Mucosa of gallbladder (tissue), 1 donor: ENCODE measurements around the gene FAM32A. TPM values are rescaled to one million over a fixed set of nuclear protein-coding genes. Genes with fewer than 3 reads are reported as not detected.
A peak's percentile ranks its signal among the peaks of the same experiment; 100 is the strongest.

ENCODE experiments used
- DNase-seq: peaks from one replicate; pipeline ENCODE4 v3.0.0-alpha.2; 2020; ENCODE audit warnings: low spot score
- total RNA-seq: library from RNA; stranded (reverse); gene quantifications from one replicate; pipeline ENCODE4 v1.2.1, GENCODE V29; 2021
- donor health status: DM: no; HTN: no; CAD: no.

Gene FAM32A
- total RNA-seq: 71.6 TPM

DNA sequence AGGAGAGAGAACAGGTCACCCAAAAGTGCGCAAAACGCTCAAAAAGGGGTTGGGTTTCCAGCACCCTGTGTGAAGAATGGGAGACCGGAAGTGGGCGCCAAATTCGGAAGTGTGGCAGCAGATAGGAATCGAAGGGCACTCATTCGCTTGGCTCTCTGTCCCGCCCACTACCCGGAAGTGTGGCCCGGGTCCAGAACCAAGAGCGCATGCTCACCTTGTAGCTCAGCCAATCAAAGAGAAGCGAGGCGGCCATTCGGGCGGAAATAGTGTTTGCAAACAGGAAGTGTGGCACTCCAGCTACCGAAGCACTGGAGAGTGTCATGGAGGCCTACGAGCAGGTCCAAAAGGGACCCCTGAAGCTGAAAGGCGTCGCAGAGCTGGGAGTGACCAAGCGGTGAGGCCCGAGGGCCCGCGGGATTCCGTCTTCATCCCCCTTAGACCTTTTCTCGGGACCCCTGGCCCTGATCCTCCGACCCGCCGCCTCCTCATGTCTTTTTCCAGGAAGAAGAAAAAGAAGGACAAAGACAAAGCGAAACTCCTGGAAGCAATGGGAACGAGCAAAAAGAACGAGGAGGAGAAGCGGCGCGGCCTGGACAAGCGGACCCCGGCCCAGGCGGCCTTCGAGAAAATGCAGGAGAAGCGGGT lies at the start of gene FAM32A:
TSS of gene FAM32A (plus strand) at position 288 of the 645 bp plus-strand sequence. CDS start at position 321, 33 bp downstream.
- DNase-seq: peak; percentile 99

DNA sequence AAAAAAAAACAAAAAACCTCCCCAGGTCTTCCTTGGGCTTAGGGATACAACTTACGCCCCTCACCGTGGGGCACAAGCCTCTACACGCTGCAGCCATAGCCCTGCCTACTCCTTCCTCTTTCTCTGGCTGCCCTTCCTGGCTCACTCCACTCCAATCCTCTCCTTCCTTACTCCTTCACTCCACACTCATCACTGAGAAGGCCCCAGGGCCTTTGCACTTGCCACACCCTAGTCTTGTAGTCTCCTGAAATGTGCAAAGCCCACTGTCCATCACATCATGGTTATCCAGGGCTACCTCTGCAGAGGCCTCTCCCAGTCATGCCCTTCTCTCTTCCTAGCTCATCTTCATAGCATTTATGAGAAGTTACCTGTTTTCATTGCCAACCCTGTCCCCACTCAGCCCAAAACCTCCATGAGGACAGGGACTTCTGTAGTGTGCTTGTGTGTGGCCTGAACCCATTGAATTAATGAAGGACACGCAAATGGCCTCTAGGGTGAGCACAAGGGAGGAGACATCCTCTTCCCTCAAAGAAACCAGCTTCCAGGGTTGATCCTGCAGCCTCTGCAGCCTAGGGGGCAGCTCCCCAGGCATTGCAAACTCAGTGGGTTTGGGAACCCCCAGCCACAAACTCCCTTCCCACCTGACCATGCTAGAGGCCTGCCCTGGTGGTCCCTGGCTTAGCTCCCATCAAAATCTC lies 49.6 kb upstream of the FAM32A start:
- DNase-seq: no peak

DNA sequence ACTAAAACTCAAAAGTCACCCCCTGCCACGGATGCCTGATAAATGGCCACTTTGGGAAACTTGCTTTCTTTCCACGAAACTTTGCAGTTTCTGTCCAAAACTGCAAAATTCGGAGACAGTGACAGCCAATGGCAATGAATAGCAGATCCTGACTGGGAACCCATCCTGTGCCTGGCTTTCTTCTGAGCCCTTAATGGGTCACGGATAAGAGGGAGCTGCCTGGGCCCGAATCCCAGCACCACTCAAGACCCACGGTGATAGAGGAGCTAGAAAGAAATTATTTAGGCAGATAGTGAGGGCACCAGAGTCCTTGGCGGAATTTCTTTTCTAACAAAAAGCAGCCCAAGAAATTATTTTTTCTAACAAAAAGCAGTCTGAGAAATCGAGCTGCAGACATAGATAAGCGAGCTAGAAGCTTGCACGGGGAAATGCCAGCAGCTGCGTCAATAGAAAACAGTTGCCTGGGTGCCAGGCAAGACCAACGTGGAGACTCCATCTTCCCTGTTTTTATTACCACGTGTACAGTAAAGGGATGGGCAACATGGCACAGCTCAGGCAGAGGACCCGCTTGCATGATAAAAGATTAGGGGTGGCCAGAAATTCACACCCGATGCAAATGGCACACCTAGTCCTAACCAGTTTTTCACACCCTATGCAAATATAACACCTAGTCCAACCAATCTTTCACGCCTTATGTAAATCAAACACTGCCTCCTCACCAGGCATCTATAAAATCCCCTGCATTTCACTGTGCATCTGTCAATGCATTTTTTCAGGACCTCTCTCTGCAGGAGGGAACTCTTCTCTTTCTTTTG lies 48.8 kb upstream of the FAM32A start:
- no peak for DNase-seq

DNA sequence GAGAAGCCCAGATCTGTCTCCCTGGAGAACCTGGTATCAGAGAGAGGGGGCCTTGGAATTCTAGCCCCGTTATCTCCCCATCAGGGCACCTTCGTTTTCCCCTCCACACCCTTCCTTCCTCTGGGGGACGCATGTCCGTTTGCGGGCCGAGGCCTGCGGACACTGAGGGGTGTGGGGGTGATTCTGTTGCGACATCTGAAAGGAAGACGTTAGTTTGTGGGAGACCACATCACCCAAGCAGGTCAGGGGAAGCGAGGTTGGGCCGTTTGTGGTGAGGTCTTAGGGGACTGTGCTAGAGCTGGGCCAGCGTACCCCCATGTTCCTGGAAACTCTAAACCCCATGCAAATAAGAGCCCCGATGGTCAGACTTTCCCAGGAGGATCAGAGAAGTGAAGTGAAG lies 45.5 kb upstream of the FAM32A start:
- no peak for DNase-seq

DNA sequence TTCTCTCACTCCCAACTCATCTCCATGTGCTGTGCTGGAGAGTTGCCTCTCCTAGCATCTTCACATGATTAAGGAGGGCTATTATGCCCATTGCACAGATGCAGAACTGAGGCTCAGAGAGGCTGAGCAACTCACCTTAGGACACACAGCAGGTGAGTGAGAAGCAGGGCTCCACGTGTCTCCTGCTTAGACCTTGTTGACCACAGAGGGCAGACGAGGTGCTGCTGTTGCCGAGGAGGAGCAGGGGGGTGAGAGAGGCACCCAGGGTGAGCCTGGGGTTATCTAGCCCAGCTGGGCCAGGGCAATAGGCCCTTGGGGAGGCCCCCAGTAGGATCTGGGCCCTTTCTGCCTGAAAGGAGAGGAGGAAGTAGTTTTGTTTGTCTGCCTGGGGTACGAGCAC lies 44.2 kb upstream of the FAM32A start:
- no peak for DNase-seq

DNA sequence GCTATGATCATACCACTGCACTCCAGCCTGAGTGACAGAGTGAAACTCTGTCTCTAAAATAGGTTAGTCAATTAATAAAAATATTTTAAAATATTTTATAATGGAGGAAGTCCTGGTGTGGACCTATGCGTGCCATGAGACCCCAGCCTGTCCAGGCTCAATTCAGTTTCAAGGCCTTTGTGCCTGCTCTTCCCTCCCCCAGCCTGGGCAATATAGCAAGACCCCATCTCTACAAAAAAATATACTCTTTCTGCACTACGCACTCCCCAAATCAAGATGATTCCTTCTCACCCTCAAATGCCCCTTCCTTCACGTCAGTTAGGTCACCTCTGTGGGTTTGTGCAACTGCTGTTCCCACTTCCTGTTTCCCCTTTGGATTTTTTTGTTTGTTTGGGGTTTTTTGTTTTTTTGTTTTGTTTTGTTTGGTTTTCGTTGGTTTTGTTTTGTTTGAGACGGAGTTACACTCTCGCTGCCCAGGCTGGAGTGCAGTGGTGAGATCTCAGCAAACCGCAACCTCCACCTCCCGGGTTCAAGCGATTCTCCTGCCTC lies 43.1 kb upstream of the FAM32A start:
- DNase-seq: no peak

DNA sequence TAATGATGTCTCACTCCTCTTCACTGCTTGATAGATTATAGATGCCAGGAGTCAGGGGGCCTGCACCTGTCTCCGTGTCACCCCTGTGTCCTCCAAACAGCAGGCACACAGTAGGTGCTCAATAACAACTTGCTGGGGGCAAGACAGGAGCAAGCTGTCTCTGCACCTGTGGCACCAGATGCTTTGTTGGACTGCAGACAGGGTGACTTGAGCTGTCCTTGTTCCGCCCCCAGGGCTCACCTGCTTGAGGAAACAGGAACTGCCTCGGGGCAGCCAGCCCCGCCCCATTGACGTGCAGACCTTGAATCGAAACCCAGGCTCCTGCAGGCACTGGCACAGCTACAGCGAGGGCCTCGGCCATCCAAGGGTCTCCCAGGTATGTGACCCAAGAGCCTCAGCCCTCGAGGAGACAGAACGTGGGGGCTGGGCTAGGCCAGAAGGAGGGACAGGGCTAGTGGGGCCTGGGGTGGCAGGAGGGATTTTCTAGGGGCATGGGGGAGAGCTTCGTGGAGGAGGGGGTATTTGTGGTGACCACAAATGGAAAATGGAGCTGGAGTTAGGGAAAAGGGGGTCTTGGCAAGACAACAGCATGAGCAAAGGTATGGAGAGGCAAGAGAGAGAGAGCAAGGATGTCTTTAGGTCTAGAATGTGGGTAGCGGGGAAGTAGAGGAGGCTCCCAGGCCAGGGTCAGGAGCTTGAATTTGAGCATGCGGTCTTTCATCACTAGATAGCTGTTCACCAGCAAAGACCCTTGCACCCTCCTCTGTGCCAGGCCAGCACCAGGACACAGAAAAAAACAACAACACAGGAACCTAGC lies 41.6 kb upstream of the FAM32A start, which contains the start of gene HSH2D:
TSS of gene HSH2D (plus strand) at position 287 of the 817 bp plus-strand sequence. CDS start 5,066 bp downstream, outside the sequence.
- DNase-seq: peak; percentile 87

DNA sequence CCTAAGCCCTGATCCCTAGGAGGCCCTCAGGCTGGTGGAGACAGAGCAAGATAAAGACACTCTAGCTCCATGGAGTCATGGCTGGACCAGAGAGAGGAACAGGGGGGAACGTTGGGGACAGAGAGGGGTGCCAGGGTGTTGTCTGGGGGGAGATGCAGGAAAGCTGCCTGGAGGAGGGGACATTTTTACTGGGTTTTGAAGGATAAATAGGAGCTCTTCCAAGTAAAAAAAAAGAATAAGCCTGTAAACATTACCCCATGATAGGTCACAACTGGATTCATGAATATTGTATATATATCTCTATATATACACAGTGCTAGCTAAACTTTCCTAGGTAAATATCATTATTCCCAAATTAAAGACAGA lies 41.0 kb upstream of the FAM32A start:
- no peak for DNase-seq

DNA sequence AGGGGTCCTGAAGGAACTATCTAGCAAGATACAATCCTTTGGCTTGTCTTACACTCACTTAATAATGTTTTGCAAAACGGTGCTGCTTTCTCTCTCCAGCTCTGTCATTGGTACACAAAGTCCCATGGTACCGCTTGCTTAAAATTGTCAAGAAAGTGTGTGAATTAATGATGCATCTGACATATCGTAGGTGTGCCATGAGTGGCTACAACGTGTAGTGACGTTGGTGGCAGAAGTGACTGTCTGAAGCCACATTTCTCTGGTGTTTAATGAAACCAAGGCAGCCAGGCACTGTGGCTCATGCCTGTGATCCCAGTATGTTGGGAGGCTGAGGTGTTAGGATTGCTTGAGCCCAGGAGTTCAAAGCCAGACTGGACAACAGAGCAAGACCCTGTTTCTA lies 39.1 kb upstream of the FAM32A start:
- no peak for DNase-seq

DNA sequence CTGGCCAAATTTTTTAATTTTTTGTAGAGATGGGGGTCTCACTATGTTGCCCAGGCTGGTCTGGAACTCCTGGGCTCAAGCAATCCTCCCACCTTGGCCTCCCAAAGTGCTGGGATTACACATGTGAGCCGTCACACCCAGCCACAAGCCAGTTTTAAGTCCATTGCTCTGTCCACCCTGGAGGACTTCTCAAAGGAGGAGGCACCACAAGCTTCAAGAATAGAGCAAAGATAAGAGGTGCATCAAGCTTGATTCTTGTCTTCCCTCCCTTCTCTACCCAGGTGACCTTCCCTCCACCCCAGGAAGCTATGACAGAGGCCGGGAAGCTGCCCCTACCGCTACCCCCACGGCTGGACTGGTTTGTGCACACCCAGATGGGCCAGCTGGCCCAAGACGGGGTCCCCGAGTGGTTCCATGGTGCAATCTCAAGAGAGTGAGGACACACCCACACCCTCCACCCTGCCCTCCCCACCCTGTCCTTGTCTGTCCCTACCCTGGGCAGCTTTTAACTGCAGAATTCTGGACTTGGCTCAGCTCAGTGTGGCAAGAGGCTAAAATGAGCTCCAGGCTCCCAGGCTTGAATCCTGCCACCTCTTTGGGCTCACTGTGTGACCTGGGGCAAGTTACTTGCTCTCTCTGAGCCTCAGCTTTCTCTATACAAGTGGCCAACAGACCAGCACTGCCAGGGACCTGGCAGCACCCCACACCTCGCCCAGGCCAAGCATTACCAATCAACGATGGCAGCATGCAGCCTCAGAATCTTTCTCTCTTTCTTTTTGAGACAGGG lies 36.6 kb upstream of the FAM32A start:
- DNase-seq: no peak

DNA sequence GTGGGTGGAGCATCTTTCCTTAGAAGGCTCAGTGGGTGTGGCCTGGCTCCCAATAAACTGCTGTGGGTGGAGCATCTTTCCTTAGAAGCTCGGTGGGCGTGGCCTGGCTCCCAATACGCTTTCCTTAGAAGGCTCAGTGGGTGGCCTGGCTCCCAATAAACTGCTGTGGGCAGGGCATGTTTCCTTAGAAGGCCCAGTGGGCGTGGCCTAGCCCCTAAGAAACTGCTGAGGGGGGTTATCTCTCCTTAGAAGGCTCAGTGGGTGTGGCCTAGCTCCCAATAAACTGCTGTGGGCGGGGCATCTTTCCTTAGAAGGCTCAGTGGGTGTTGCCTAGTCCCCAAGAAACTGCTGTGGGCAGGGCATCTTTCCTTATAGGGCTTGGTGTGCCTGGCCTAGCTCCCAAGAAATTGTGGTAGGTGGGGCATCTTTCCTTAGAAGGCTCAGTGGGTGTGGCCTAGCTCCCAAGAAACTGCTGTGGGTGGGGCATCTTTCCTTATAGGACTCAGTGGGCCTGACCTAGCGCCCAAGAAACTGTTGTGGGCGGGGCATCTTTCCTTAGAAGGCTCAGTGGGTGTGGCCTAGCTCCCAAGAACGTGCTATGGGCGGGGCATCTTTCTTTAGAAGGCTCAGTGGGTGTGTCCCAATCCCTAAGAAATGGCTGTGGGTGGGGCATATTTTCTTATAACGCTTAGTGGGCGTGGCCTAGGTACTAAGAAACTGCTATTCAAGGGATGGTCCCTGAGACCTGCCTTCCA lies 31.5 kb upstream of the FAM32A start:
- DNase-seq: no peak

DNA sequence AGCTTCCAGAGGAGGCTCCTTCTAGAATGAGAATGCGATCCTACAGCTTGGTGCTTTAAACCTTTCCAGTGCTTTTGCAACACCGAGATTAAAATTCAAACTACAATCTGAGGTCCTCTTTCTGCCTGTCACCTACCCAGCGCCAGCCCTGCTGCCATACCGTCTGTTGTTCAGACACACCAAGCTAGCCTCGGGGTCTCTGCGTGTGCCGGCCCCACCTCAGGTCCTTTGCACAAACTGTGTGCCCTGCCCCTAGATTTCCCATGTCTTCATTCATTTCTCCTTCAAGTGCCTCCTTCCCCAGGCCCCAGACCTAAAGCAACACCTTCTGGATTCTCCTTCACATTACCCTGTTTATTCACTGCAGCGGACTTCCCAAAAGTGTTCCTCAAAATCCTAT lies 30.7 kb upstream of the FAM32A start:
- no peak for DNase-seq

DNA sequence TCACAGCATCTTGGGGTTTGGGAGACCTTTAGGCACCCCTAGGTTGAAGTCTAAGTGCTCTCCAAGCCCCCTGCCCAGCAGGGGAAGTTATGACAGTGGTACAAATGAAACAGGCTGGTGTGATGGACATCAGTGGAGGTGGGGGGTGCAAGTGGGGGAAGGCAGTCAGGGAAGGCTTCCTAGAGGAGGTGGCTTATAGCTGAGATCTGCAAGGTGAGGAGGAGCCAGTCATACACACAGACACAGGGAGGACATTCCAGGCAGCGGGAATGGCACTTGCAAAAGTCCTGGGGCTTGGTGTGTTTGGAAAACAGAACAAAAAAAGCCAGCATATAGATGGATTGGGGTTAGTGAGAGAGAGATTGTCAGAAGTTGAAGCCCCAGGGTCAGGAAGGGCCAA lies 30.1 kb upstream of the FAM32A start:
- no peak for DNase-seq

DNA sequence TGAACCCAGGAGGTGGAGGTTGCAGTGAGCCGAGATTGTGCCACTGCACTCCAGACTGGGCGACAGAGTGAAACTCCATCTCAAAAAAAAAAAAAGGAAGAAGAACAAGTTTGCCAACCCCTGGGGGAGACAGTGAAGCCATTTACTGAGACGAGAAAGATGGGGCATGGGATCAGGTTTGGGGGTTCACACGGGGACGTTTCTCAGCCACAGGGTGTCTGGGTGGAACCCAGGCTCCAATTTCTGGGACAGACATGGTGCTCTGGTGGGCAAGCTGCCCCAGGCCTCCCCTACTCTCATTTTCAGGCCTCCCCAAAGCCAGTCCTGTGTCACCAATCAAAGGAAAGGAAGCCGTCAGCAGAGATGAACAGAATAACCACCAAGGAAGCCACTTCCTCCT lies 28.3 kb upstream of the FAM32A start:
- no peak for DNase-seq

DNA sequence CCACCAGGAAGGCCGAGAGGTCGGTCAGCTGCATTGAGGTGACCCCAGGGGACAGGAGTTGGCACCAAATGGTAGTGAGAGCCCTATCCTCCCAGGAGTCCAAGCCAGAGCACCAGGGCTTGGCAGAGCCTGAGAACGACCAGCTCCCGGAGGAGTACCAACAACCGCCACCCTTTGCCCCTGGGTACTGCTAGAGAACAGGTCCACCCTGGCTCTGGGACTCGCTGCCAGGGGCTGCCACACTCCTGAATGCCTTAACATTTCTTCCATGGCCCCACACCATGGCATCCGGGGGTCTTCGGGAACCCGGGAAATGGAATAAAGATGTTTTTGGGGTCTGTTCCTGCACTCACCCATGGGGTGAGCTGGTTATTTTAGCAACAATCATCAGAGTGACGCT lies 27.6 kb upstream of the FAM32A start:
- DNase-seq: no peak

DNA sequence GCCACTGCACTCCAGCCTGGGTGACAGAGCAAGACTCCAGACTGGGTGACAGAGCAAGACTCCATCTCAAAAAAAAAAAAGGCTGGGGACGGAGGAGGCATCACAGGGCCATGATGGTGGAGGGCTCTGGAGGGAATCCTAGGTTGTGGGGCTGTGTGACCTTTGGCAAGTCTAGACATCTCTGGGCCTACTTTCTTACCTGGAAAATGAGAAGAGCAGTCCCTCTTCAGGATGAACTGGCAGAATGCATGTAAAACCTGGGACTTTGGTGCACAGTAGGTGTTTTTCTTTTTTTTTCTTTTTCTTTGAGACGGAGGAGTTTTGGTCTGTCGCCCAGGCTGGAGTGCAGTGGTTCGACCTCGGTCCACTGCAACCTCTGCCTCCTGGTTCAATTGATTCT lies 25.6 kb upstream of the FAM32A start:
- no peak for DNase-seq

DNA sequence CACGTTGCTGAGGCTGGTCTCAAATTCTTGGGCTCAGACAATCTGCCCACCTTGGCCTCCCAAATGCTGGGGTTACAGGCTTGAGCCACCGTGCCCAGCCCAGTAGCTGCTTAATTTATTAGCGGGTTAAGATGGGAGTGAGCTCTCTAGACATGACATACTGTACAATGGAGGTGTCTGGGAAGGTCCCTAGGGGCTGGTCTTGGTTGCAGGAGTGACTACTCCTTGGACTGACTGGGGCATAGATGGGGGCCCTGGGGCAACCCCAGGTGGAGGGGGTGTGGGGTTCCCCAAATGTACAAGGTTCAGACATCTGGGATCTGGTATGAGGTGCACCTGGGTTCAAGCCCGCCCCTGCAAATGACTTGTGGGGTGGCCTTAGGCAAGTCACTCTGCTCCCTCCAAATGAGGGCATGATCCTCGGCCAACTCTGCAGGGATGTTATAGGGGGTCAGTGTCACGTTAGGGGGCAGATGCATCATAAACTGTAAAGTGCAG lies 24.7 kb upstream of the FAM32A start:
- DNase-seq: no peak

DNA sequence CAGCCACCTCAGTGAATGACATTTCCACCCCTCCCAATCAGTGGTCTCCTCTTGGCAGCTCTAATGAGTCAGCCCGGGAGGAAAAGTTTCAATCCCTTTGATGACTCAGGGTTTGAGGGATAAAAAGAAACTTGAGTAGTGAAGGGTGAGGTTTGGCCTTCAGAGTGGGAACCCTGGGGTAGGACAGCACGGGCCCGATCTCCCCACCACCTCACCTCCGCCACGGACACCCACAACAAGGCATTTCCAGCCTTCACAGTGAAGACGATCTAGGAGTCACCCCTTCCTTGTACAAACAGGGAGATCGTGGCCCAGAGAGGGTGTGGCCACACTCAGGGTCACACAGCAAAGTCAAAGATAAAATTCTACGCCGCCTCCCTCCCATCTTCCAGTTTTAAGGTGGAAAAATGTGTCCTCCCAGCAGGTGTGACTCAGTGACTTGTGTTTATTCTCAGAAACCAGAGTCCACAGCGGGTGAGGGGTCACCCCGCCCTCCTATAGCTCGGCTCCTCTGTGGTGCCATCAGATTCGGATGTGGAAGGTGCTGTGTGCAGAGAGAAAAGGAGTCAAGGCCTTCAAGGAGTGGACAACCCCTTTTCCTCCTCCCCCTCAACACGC lies 24.2 kb upstream of the FAM32A start:
- DNase-seq: no peak

DNA sequence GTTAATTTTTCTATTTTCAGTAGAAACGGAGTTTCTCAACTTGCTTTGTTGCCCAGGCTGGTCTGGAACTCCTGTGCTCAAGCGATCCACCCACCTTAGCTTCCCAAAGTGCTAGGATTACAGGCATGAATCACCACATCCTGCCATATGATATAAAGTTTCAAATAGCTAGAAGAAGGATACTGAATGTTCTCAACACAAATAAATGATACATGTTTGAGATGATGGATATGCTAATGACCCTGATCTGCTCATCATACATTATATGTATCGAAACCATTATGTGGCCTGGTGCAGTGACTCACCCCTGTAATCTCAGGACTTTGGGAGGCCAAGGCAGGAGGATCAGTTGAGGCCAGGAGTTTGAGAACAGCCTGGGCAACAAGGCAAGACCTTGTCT lies 23.4 kb upstream of the FAM32A start:
- no peak for DNase-seq
